Stimulated activated CD4-positive, alpha-beta T cell treated with anti-CD3 and anti-CD28 coated beads, Interleukin-4, amount 100 ng/mL, for 48 hours (primary cell): ENCODE results near the gene CCDC194.
A peak's percentile ranks its signal among the peaks of the same experiment; 100 is the strongest.

Source experiments
- DNase-seq, 2 donors: peaks; one replicate each; pipeline ENCODE4 v3.0.0-alpha.2; 2020; ENCODE audit warnings: low read depth in 2 of 2

CCDC194 gene

GRCh38 chr19:17406046-17406886 lies 12.3 kb upstream of the CCDC194 start:
- DNase-seq, result peak in 1 of 2 donors; percentile 48

GRCh38 chr19:17405250-17406045 lies 11.5 kb upstream of the CCDC194 start, which contains the start of gene BST2:
Gene BST2 (minus strand): TSS chr19:17405630. CDS start chr19:17405575, 55 bp downstream.
- no peak for DNase-seq

- DNase-seq, result no peak
These were observed 10.7 kb upstream of the CCDC194 start for GRCh38 chr19:17404621-17405249.

GRCh38 chr19:17404015-17404414 lies 10.0 kb upstream of the CCDC194 start:
- no peak for DNase-seq

GRCh38 chr19:17402982-17403855 lies 9.2 kb upstream of the CCDC194 start:
- DNase-seq, result peak; percentile 36 to 67

- no peak for DNase-seq
These were observed 7.6 kb upstream of the CCDC194 start for GRCh38 chr19:17401628-17402027.

GRCh38 chr19:17398902-17399527 lies 5.0 kb upstream of the CCDC194 start:
- no peak for DNase-seq

- peak; percentile 70 to 76 for DNase-seq
These were observed 957 bp upstream of the CCDC194 start for GRCh38 chr19:17394891-17395415.

GRCh38 chr19:17393002-17393401 lies 994 bp downstream of the CCDC194 start:
- no peak for DNase-seq

- no peak for DNase-seq
These were observed 2.4 kb downstream of the CCDC194 start for GRCh38 chr19:17391371-17392151.

- DNase-seq, result peak; percentile 91 to 94
These were observed 3.2 kb downstream of the CCDC194 start for GRCh38 chr19:17390665-17391370.

- DNase-seq, result no peak
These were observed 3.9 kb downstream of the CCDC194 start for GRCh38 chr19:17389957-17390664.

- DNase-seq, result no peak
These were observed 4.7 kb downstream of the CCDC194 start for GRCh38 chr19:17389288-17389687.

- DNase-seq, result peak; percentile 50 to 59
These were observed 8.0 kb downstream of the CCDC194 start for GRCh38 chr19:17385878-17386611.

- no peak for DNase-seq
These were observed 13.4 kb downstream of the CCDC194 start for GRCh38 chr19:17380426-17381138.

GRCh38 chr19:17379221-17379631 lies 14.8 kb downstream of the CCDC194 start:
- no peak for DNase-seq

GRCh38 chr19:17378271-17378670 lies 15.7 kb downstream of the CCDC194 start:
- no peak for DNase-seq
